Kidney epithelial cell (primary cell): Measurements from ENCODE around the gene ATP2A3. TPM values are rescaled to one million over a fixed set of nuclear protein-coding genes. Genes with fewer than 3 reads are reported as not detected.

Experiments
- DNase-seq: peaks from one replicate; pipeline ENCODE4 v3.0.0-alpha.2; 2010; ENCODE audit warnings: low read depth
- H3K27me3 ChIP-seq: 2 replicates; pipeline ENCODE4 v1.6.0; 2011; ENCODE audit warnings: low read length; ENCODE audit not compliant: control insufficient read depth, insufficient read depth
- H3K36me3 ChIP-seq: 2 replicates; pipeline ENCODE4 v1.5.1; 2011; ENCODE audit warnings: low read length; ENCODE audit not compliant: control insufficient read depth, insufficient read depth
- H3K4me3 ChIP-seq: 2 replicates; pipeline ENCODE4 v1.5.1; 2011; ENCODE audit warnings: low read depth, mild to moderate bottlenecking, control low read depth, low read length
- total RNA-seq: library from RNA; depleted of rRNA; stranded (reverse); fragments of >200 nt; gene quantifications from 2 replicates; pipeline ENCODE4 v1.2.3, GENCODE V29; 2015
- TF ChIP-seq, protein P1 (sequence below): IDR thresholded peaks from 2 replicates; pipeline ENCODE4 v1.5.1; 2011; ENCODE audit warnings: mild to moderate bottlenecking, moderate library complexity, low read length, control low read depth, inconsistent platforms; ENCODE audit not compliant: insufficient read depth, poor library complexity, severe bottlenecking

The ATP2A3 gene
- total RNA-seq, 1 donor from 2014 or later, result 11.1 TPM

DNA sequence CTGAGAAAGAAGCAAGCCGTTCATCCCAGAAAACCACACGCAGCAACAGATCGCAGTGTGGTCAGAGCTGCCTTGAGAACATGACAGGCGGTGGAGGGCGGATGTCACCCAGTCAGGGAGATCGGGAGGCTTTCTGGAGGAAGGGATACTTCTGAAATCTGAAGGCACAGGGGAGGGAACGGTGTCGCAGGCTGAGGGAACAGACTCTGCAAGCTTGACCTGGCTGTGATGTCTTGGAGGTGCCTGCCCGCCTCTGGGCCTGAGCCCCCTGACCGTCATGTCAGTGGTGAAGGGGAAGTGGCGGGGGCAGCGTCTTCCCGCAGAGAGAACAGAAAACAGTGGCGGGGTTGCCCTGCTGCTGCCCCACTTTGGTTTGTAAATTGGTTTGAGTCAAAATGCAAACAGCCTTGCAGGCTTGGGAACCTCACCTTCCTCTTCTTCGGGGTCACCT lies 8.1 kb upstream of the ATP2A3 start:
- Histone ChIP-seq H3K27me3 (peaks cover 5% of the 10 kb centered on the region), H3K36me3 (no peaks in the 10 kb centered on the region), H3K4me3 (no peak overlapping the region)
- no peak for DNase-seq
- TF ChIP-seq, protein P1, sequence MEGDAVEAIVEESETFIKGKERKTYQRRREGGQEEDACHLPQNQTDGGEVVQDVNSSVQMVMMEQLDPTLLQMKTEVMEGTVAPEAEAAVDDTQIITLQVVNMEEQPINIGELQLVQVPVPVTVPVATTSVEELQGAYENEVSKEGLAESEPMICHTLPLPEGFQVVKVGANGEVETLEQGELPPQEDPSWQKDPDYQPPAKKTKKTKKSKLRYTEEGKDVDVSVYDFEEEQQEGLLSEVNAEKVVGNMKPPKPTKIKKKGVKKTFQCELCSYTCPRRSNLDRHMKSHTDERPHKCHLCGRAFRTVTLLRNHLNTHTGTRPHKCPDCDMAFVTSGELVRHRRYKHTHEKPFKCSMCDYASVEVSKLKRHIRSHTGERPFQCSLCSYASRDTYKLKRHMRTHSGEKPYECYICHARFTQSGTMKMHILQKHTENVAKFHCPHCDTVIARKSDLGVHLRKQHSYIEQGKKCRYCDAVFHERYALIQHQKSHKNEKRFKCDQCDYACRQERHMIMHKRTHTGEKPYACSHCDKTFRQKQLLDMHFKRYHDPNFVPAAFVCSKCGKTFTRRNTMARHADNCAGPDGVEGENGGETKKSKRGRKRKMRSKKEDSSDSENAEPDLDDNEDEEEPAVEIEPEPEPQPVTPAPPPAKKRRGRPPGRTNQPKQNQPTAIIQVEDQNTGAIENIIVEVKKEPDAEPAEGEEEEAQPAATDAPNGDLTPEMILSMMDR, result no peak

DNA sequence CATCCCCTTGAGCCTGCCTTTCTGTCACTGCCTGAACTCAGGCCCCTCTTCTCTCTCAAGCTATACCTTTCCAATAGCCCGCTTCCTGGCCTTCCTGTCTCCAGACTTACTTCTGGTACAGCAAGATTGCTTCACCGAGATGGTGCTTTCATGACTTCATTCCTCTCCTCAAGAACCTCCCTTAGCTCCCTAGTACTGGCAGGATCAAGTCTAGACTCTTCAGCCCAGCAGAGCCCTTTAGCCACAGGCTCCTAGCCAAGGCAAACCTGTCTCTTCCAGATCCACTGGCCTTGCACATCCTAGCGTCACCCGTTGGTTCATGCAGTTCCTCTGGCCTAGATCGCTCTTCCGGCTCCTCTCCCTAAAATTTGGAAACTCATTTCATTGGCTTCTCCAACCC lies 6.4 kb upstream of the ATP2A3 start:
- TF ChIP-seq, protein P1, result no peak
- Histone ChIP-seq H3K4me3 (no peak overlapping the region), H3K27me3 (peaks cover 5% of the 10 kb centered on the region), H3K36me3 (no peaks in the 10 kb centered on the region)
- DNase-seq, result no peak

DNA sequence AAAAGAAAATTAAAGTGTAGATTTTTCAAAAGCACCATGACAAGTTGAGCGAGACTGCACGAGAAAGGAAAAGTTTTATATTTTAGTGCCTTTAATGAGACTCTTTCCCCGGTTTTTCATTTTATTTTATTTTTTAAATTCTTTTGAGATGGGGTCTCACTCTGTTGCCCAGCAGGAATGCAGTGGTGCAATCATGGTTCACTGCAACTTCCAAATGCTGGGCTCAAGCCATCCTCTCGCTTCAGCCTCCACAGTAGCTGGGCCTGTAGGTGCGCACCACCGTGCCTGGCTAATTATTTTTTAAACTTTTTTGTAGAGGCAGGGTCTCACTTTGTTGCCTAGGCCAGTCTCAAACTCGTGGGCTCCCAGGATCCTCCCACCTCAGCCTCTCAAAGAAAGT lies 5.7 kb upstream of the ATP2A3 start:
- H3K36me3 ChIP-seq, result no peaks in the 10 kb centered on the region
- no peak overlapping the region for H3K4me3 ChIP-seq
- no peak for DNase-seq
- peaks cover 9% of the 10 kb centered on the region for H3K27me3 ChIP-seq
- TF ChIP-seq, protein P1, result no peak

DNA sequence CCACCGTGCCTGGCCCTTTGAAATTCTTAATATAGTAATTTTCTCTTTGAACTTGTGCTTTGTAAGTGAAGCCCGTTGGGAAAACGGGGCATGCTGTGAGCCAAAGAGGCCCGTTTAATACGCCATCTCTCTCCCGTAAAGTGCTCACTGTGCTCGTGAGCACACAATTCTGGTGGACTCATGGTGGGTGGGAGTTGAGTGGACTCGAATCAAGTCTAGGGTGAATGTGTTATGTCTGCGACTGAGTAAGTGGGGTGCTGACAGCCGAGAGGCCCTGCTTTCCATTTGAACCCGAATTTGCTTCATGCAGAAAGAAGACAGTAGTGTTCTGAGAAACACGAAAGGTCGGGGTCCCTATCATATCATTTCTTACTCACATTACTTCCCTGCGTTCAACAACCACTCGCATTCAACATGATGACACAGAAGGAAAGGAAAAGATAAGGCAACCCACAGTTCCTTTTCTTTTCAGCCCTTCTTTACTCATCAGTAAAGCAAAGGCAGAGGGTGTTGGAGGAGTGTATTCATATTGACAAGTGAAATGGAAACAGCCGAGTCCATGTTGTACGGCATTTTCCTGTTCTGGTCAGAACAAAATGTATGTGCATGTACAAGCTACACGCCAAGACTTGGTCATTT lies 4.8 kb upstream of the ATP2A3 start:
- DNase-seq, result no peak
- no peaks in the 10 kb centered on the region for H3K36me3 ChIP-seq
- TF ChIP-seq, protein P1, result no peak
- peaks cover 13% of the 10 kb centered on the region for H3K27me3 ChIP-seq
- no peak overlapping the region for H3K4me3 ChIP-seq

DNA sequence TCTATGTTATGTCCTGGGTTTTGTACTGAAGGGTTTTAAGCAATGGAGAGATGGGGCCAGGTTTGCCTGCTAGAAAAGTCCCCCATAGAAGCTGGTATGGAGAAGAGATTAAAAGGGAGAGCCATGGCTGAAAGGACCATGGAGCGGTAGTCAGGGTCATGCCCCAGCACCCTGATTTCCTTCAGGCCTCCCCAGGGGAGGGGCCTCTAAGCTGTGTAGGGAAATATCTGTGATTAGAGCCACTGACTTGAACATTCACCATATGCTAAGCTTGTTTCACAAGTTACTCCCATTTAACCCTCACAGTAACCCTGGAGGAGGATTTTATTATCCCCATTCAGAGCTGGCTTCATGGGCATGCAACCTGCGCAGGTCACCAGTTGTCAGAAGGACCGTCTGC lies 3.8 kb upstream of the ATP2A3 start:
- TF ChIP-seq, protein P1, result no peak
- DNase-seq, result no peak
- Histone ChIP-seq H3K4me3 (no peak overlapping the region), H3K27me3 (peaks cover 22% of the 10 kb centered on the region), H3K36me3 (no peaks in the 10 kb centered on the region)
